GM12878 (cell line): Measurements from ENCODE around the gene NR2E3. TPM values are rescaled to one million over a fixed set of nuclear protein-coding genes. Genes with fewer than 3 reads are reported as not detected.

Experiments used
- ATAC-seq: fragments of 200-7000 bp; cut with Tn5 transposase; 3 replicates; pipeline ENCODE4 v1.9.1; 2020; ENCODE audit warnings: mild to moderate bottlenecking, moderate library complexity
- BruUV-seq: library from RNA; stranded (reverse); fragments of 400-500 nt; replicated peaks from 2 replicates; lab custom pipeline; 2021; lab: Mats Ljungman, UMichigan
- CTCF ChIA-PET: fragments of 300-600 bp; sonication (Branson Sonifier 250); formaldehyde crosslinking; extraction: SDS; loops from one replicate; lab custom pipeline; 2021; ENCODE audit warnings: inconsistent platforms; lab: Yijun Ruan, JAX
- POLR2A ChIA-PET: fragments of 350-600 bp; formaldehyde crosslinking; extraction: SDS; loops from one replicate; lab custom pipeline; 2021; ENCODE audit warnings: inconsistent platforms; lab: Charles Lee
- RAD21 ChIA-PET: fragments of 300-600 bp; sonication (Branson Sonifier 250); formaldehyde crosslinking; loops from one replicate; lab custom pipeline; 2023; ENCODE audit warnings: antibody characterized with exemption; ENCODE audit not compliant: unreplicated experiment; lab: Charles Lee
- SMC1A ChIA-PET: fragments of 300-600 bp; sonication (Branson Sonifier 250); formaldehyde crosslinking; loops from one replicate; lab custom pipeline; 2023; ENCODE audit not compliant: unreplicated experiment, uncharacterized antibody; lab: Charles Lee
- DNase-seq: peaks from one replicate; pipeline ENCODE4 v3.0.0-alpha.2; 2011; ENCODE audit warnings: low read depth, low spot score
- FAIRE-seq: peaks from 3 replicates; lab custom pipeline; 2011; peaks lifted over from hg19 to GRCh38; lab: Jason Lieb, UNC
- H2AFZ ChIP-seq: 2 replicates; pipeline ENCODE4 v1.6.0; 2011; ENCODE audit warnings: low read depth, low read length, control low read depth; ENCODE audit not compliant: control insufficient read depth
- H3K27ac ChIP-seq: 2 replicates; pipeline ENCODE4 v1.5.1; 2011; ENCODE audit warnings: control low read depth; ENCODE audit not compliant: control insufficient read depth, insufficient read depth
- H3K27me3 ChIP-seq, 2 experiments: replicated peaks in 1 of 2; 2 replicates each; pipeline versions ENCODE4 v1.6.0 to v1.6.1; 2011; ENCODE audit warnings: low read length in 1 of 2; ENCODE audit not compliant: control insufficient read depth in 2 of 2, insufficient read depth in 2 of 2
- H3K36me3 ChIP-seq, 2 experiments: 2 replicates each; pipeline ENCODE4 v1.5.1; 2011; ENCODE audit warnings: low read length in 1 of 2; ENCODE audit not compliant: control insufficient read depth in 2 of 2, insufficient read depth in 2 of 2
- H3K4me1 ChIP-seq: 2 replicates; pipeline ENCODE4 v1.6.1; 2011; ENCODE audit warnings: mild to moderate bottlenecking, low read length, moderate library complexity, mixed read lengths; ENCODE audit not compliant: control insufficient read depth, insufficient read depth
- H3K4me2 ChIP-seq: 2 replicates; pipeline ENCODE4 v1.6.0; 2011; ENCODE audit warnings: control low read depth; ENCODE audit not compliant: control insufficient read depth, insufficient read depth
- H3K4me3 ChIP-seq: fragments of 200-600 bp; sonication (generic); 2 replicates; pipeline ENCODE4 v1.5.1; 2016
- H3K79me2 ChIP-seq: 2 replicates; pipeline ENCODE4 v1.6.0; 2011; ENCODE audit warnings: low read length; ENCODE audit not compliant: control insufficient read depth, insufficient read depth
- H3K9ac ChIP-seq: 2 replicates; pipeline ENCODE4 v1.8.0; 2011; ENCODE audit warnings: low read length, control low read depth, mixed read lengths; ENCODE audit not compliant: control insufficient read depth, insufficient read depth
- H3K9me3 ChIP-seq: replicated peaks from 3 replicates; pipeline ENCODE4 v1.5.1; 2011; ENCODE audit warnings: mild to moderate bottlenecking, low read length; ENCODE audit not compliant: control insufficient read depth, insufficient read depth
- H4K20me1 ChIP-seq: 2 replicates; pipeline ENCODE4 v1.6.0; 2011; ENCODE audit not compliant: control insufficient read depth, insufficient read depth
- CEBPZ ChIP-seq: fragments of 150-350 bp; IDR thresholded peaks from 2 replicates; pipeline ENCODE4 v1.6.1; 2016; ENCODE audit warnings: low read depth, low read length
- CREB1 ChIP-seq: IDR thresholded peaks from 2 replicates; pipeline ENCODE4 v1.6.1; 2012; ENCODE audit warnings: low read depth, mild to moderate bottlenecking, inconsistent platforms
- ESRRA ChIP-seq: IDR thresholded peaks from 2 replicates; pipeline ENCODE4 v1.6.1; 2012; ENCODE audit warnings: mild to moderate bottlenecking, low read length, improper control_type of control experiment
- GATAD2B ChIP-seq: fragments of 450-650 bp; conservative IDR thresholded peaks from 2 replicates; pipeline ENCODE4 v1.6.1; 2017; ENCODE audit warnings: low read depth, mild to moderate bottlenecking, moderate library complexity
- HCFC1 ChIP-seq: fragments of 150-350 bp; IDR thresholded peaks from 2 replicates; pipeline ENCODE4 v1.6.1; 2014; ENCODE audit warnings: low read length
- IRF4 ChIP-seq: IDR thresholded peaks from 2 replicates; pipeline ENCODE4 v1.6.1; 2011; ENCODE audit warnings: low read depth, low read length
- MEF2A ChIP-seq: IDR thresholded peaks from 2 replicates; pipeline ENCODE4 v1.6.1; 2011; ENCODE audit warnings: low read depth, mild to moderate bottlenecking, low read length, moderate library complexity; ENCODE audit not compliant: insufficient read depth
- MYB ChIP-seq: fragments of 150-350 bp; IDR thresholded peaks from 2 replicates; pipeline ENCODE4 v1.6.1; 2014; ENCODE audit warnings: mild to moderate bottlenecking, low read depth, low read length, borderline replicate concordance
- NKRF ChIP-seq: fragments of 450-650 bp; conservative IDR thresholded peaks from 2 replicates; pipeline ENCODE4 v1.6.1; 2017; ENCODE audit warnings: mild to moderate bottlenecking, moderate library complexity
- RB1 ChIP-seq: fragments of 450-650 bp; formaldehyde crosslinking; IDR thresholded peaks from 2 replicates; pipeline ENCODE4 v1.6.1; 2017; ENCODE audit warnings: mild to moderate bottlenecking, borderline replicate concordance
- SIN3A ChIP-seq: IDR thresholded peaks from 2 replicates; pipeline ENCODE4 v1.6.1; 2012; ENCODE audit warnings: low read depth, low read length, improper control_type of control experiment
- SIX5 ChIP-seq: IDR thresholded peaks from 2 replicates; pipeline ENCODE4 v1.6.1; 2011; ENCODE audit warnings: mild to moderate bottlenecking, low read depth, low read length, moderate library complexity; ENCODE audit not compliant: severe bottlenecking
- SMAD5 ChIP-seq: IDR thresholded peaks from 2 replicates; pipeline ENCODE4 v1.6.1; 2016; ENCODE audit warnings: antibody characterized with exemption, low read depth
- SREBF1 ChIP-seq: IDR thresholded peaks from 2 replicates; pipeline ENCODE4 v1.6.1; 2012; ENCODE audit warnings: mild to moderate bottlenecking, low read length
- TCF12 ChIP-seq: IDR thresholded peaks from 2 replicates; pipeline ENCODE4 v1.6.1; 2011; ENCODE audit warnings: low read depth, mild to moderate bottlenecking, low read length
- USF1 ChIP-seq: IDR thresholded peaks from 2 replicates; pipeline ENCODE4 v1.6.1; 2011; ENCODE audit warnings: borderline replicate concordance, low read depth, mild to moderate bottlenecking, moderate library complexity, mixed read lengths, low read length; ENCODE audit not compliant: insufficient read depth; ENCODE audit errors: extremely low read length
- WRNIP1 ChIP-seq: IDR thresholded peaks from 2 replicates; pipeline ENCODE4 v1.6.1; 2011; ENCODE audit warnings: low read depth, low read length, improper control_type of control experiment, borderline replicate concordance
- ZNF384 ChIP-seq: IDR thresholded peaks from 2 replicates; pipeline ENCODE4 v1.6.1; 2012; ENCODE audit warnings: low read depth, mild to moderate bottlenecking, low read length, improper control_type of control experiment, borderline replicate concordance
- ZNF622 ChIP-seq: fragments of 450-650 bp; IDR thresholded peaks from 2 replicates; pipeline ENCODE4 v1.6.1; 2017; ENCODE audit warnings: mild to moderate bottlenecking, inconsistent platforms
- WGBS: methylation state at CpG from one replicate; pipeline ENCODE4 v1.1.6; 2016; ENCODE audit warnings: low lambda C conversion rate; ENCODE audit not compliant: insufficient replicate concordance, insufficient coverage; ENCODE audit errors: missing lambda C conversion rate; 5-methylcytosine and 5-hydroxymethylcytosine counted together
- in situ Hi-C: fragments of 300-500 bp; cut with MboI; formaldehyde crosslinking; loops from 9 replicates; pipeline ENCODE4 v1.14.3; 2018; ENCODE audit warnings: mixed read lengths
- intact Hi-C: fragments of 100-400 bp; cut with micrococcal nuclease; formaldehyde crosslinking; loops from one replicate; pipeline ENCODE4 v1.14.2; 2022; ENCODE audit not compliant: unreplicated experiment
- polyA plus RNA-seq, 11 experiments: library from polyadenylated mRNA; depleted of rRNA in 4 of 11; unstranded in 6 of 11; stranded (reverse) in 5 of 11; fragments of >200 nt; fragmentation: Nextera tagmentation in 4 of 11; fragmentation: Illumina TruSeq in 1 of 11; extraction: Ambion mirVana in 4 of 11; extraction: Trizol in 1 of 11; gene quantifications; 1 replicate in 1 of 11; 2 replicates in 10 of 11; pipeline versions ENCODE4 v1.2.1 to v1.2.3, GENCODE V29; 2011 to 2016; ENCODE audit warnings: inconsistent platforms in 2 of 11, missing spikeins in 2 of 11, low read depth in 1 of 11
- total RNA-seq, 4 experiments: library from RNA; depleted of rRNA in 3 of 4; stranded (reverse); fragments of >200 nt in 3 of 4; fragmentation: Illumina TruSeq in 1 of 4; extraction: Trizol in 1 of 4; gene quantifications; 2 replicates each; pipeline versions ENCODE4 v1.2.1 to v1.2.3, GENCODE V29; 2013 to 2021

NR2E3 gene
- total and polyA plus RNA-seq, 10 of the 15 experiments (the other 5 are each of a cell fraction or from before 2014, with no cell fraction given): 0.05 to 0.11 (median 0.11) TPM; not detected in 7

- H3K4me3 ChIP-seq: no peak overlapping the region
- no peak overlapping the region for H3K27ac ChIP-seq
- ChIA-PET POLR2A (no interaction called here), CTCF (interaction anchor here (0.7 to 2.8 kb wide), 4 partner anchors 8 to 356 kb away, joined by 4 to 19 read pairs (median 4); no protein-coding TSS in a partner anchor), SMC1A (no interaction called here), RAD21 (interaction anchor here (1.1 to 1.2 kb wide), 2 partner anchors 48 to 353 kb away, joined by 3 read pairs; no protein-coding TSS in a partner anchor)
- BruUV-seq: no TSS peak
- no peaks in the 10 kb centered on the region for H3K36me3 ChIP-seq
- H3K79me2 ChIP-seq: no peaks in the 10 kb centered on the region
- no peak overlapping the region for H3K4me2 ChIP-seq
- ATAC-seq: no peak
- DNase-seq: no peak
- no peaks in the 10 kb centered on the region for H3K27me3 ChIP-seq
- in situ Hi-C loops: loop anchor here (5.0 to 10.0 kb wide), 3 partner anchors 53 to 355 kb away; no protein-coding TSS in a partner anchor
- WGBS: 74% methylated on average over 3 of the region's 3 CpGs
- peaks cover 10% of the 10 kb centered on the region for H3K4me1 ChIP-seq
- intact Hi-C loops: loop anchor here (2.0 kb wide), 2 partner anchors 351 to 357 kb away; no protein-coding TSS in a partner anchor
- no peaks in the 10 kb centered on the region; the same call in 2 of the 3 replicates for H3K9me3 ChIP-seq
- no peak for FAIRE-seq
- H2AFZ ChIP-seq: no peak overlapping the region
- TF ChIP-seq ESRRA (no peak), ZNF384 (no peak), WRNIP1 (no peak), SREBF1 (no peak), GATAD2B (no peak), SIN3A (no peak), NKRF (no peak), CEBPZ (no peak), SIX5 (no peak), TCF12 (no peak), CREB1 (no peak), IRF4 (no peak), ZNF622 (no peak), USF1 (no peak), MEF2A (no peak), RB1 (no peak), HCFC1 (no peak), MYB (no peak), SMAD5 (no peak)
- H4K20me1 ChIP-seq: no peaks in the 10 kb centered on the region
- H3K9ac ChIP-seq: no peak overlapping the region
Measured at GRCh38 chr15:71800190-71800589, 10.2 kb upstream of the NR2E3 start.
